Dermis blood vessel endothelial cell (primary cell): Measurements from ENCODE around the gene CEND1. TPM values are rescaled to one million over a fixed set of nuclear protein-coding genes. Genes with fewer than 3 reads are reported as not detected.

Experiments used
- DNase-seq: peaks from one replicate; pipeline ENCODE4 v3.0.0; 2010
- total RNA-seq: library from RNA; depleted of rRNA; stranded (reverse); fragments of >200 nt; gene quantifications from 2 replicates; pipeline ENCODE4 v1.2.3, GENCODE V29; 2014

CEND1 gene
- total RNA-seq, 1 donor from 2014 or later, result 0.17 TPM

- no peak for DNase-seq
Observed at GRCh38 chr11:827146-827896, 37.4 kb upstream of the CEND1 start.

- no peak for DNase-seq
Observed at GRCh38 chr11:826836-827145, 36.9 kb upstream of the CEND1 start.

- DNase-seq, result no peak
Observed at GRCh38 chr11:826227-826621, 36.3 kb upstream of the CEND1 start.

- DNase-seq, result no peak
Observed at GRCh38 chr11:825366-826226, 35.7 kb upstream of the CEND1 start.

GRCh38 chr11:824942-825341 is 35.1 kb upstream of the CEND1 start:
- DNase-seq, result no peak

- no peak for DNase-seq
Observed at GRCh38 chr11:824292-824880, 34.5 kb upstream of the CEND1 start.

- no peak for DNase-seq
Observed at GRCh38 chr11:823441-824291, 33.8 kb upstream of the CEND1 start.

- DNase-seq, result no peak
Observed at GRCh38 chr11:821512-822371, 31.9 kb upstream of the CEND1 start.

GRCh38 chr11:820655-821511 is 31.0 kb upstream of the CEND1 start:
- DNase-seq, result peak; percentile 50

- peak; percentile 85 for DNase-seq
Observed at GRCh38 chr11:819943-820649, 30.2 kb upstream of the CEND1 start.

- DNase-seq, result peak; percentile 91
Observed at GRCh38 chr11:819129-819931, 29.4 kb upstream of the CEND1 start.

- no peak for DNase-seq
Observed at GRCh38 chr11:818396-819128, 28.7 kb upstream of the CEND1 start, which contains the start of gene PNPLA2. Gene PNPLA2 (plus strand): TSS chr11:818914. CDS start chr11:819719, 805 bp downstream.

- no peak for DNase-seq
Observed at GRCh38 chr11:816433-816779, 26.5 kb upstream of the CEND1 start.

- DNase-seq, result no peak
Observed at GRCh38 chr11:815675-816432, 26.0 kb upstream of the CEND1 start.

- DNase-seq, result no peak
Observed at GRCh38 chr11:813456-814096, 23.7 kb upstream of the CEND1 start.

GRCh38 chr11:813072-813455 is 23.2 kb upstream of the CEND1 start:
- DNase-seq, result no peak

- DNase-seq, result no peak
Observed at GRCh38 chr11:812390-812789, 22.5 kb upstream of the CEND1 start.
